Keratinocyte (primary cell): ENCODE measurements around the gene ADGRA3. TPM values are rescaled to one million over a fixed set of nuclear protein-coding genes. Genes with fewer than 3 reads are reported as not detected.

Experiments used
- DNase-seq: peaks from one replicate; pipeline ENCODE4 v3.0.0-alpha.2; 2011; ENCODE audit warnings: low read depth, missing footprints, low spot score
- FAIRE-seq: peaks from 2 replicates; lab custom pipeline; 2011; peaks lifted over from hg19 to GRCh38; lab: Jason Lieb, UNC
- H2AFZ ChIP-seq: 2 replicates; pipeline ENCODE4 v1.6.0; 2012; ENCODE audit warnings: low read length, control low read depth, inconsistent platforms; ENCODE audit not compliant: control insufficient read depth
- H3K27ac ChIP-seq: 2 replicates; pipeline ENCODE4 v1.5.1; 2011; ENCODE audit warnings: low read length; ENCODE audit not compliant: control insufficient read depth, insufficient read depth
- H3K27me3 ChIP-seq: 3 replicates; pipeline ENCODE4 v1.6.0; 2011; ENCODE audit warnings: low read length; ENCODE audit not compliant: control insufficient read depth, insufficient read depth; ENCODE audit errors: extremely low read depth
- H3K36me3 ChIP-seq, 2 experiments: 2 replicates in 1 of 2; 3 replicates in 1 of 2; pipeline ENCODE4 v1.5.1; 2011; ENCODE audit warnings: low read length in 2 of 2, mild to moderate bottlenecking in 1 of 2; ENCODE audit not compliant: control insufficient read depth in 2 of 2, insufficient read depth in 2 of 2; ENCODE audit errors: extremely low read depth in 1 of 2
- H3K4me1 ChIP-seq: 3 replicates; pipeline ENCODE4 v1.5.1; 2011; ENCODE audit warnings: low read length; ENCODE audit not compliant: control insufficient read depth, insufficient read depth; ENCODE audit errors: extremely low read depth
- H3K4me2 ChIP-seq: 3 replicates; pipeline ENCODE4 v1.6.0; 2011; ENCODE audit warnings: low read depth, low read length; ENCODE audit not compliant: control insufficient read depth, insufficient read depth; ENCODE audit errors: extremely low read depth
- H3K4me3 ChIP-seq, 3 experiments: fragments of 200-600 bp in 1 of 3; sonication (generic) in 1 of 3; 2 replicates in 2 of 3; 3 replicates in 1 of 3; pipeline ENCODE4 v1.5.1; 2011 to 2016; ENCODE audit warnings: low read length in 3 of 3, mild to moderate bottlenecking in 3 of 3, control low read depth in 2 of 3, inconsistent platforms in 1 of 3, low read depth in 1 of 3, mixed read lengths in 1 of 3, mixed run types in 1 of 3, moderate library complexity in 1 of 3; ENCODE audit not compliant: control insufficient read depth in 2 of 3, insufficient read depth in 2 of 3; ENCODE audit errors: extremely low read depth in 1 of 3
- H3K79me2 ChIP-seq: 2 replicates; pipeline ENCODE4 v1.6.0; 2012; ENCODE audit warnings: low read length; ENCODE audit not compliant: control insufficient read depth, insufficient read depth
- H3K9ac ChIP-seq: 3 replicates; pipeline ENCODE4 v1.6.0; 2011; ENCODE audit warnings: low read length; ENCODE audit not compliant: control insufficient read depth, insufficient read depth; ENCODE audit errors: extremely low read depth
- H3K9me1 ChIP-seq: 3 replicates; pipeline ENCODE4 v1.6.0; 2011; ENCODE audit warnings: low read length; ENCODE audit not compliant: control insufficient read depth, insufficient read depth; ENCODE audit errors: extremely low read depth
- H3K9me3 ChIP-seq: 2 replicates; pipeline ENCODE4 v1.5.1; 2012; ENCODE audit warnings: low read depth, low read length; ENCODE audit not compliant: control insufficient read depth
- H4K20me1 ChIP-seq: 3 replicates; pipeline ENCODE4 v1.6.0; 2011; ENCODE audit warnings: low read length; ENCODE audit not compliant: control insufficient read depth, insufficient read depth; ENCODE audit errors: extremely low read depth
- EZH2 ChIP-seq: IDR thresholded peaks from one replicate; pipeline ENCODE4 v1.6.1; 2012; ENCODE audit warnings: inconsistent platforms, mild to moderate bottlenecking, low read length, moderate library complexity
- dilution Hi-C: fragments of 300-500 bp; cut with MboI; formaldehyde crosslinking; loops from one replicate; pipeline ENCODE4 v1.7.0; 2020; ENCODE audit warnings: low sequenced_read_pairs; ENCODE audit not compliant: extremely low pct_ligation_motif_present
- polyA plus RNA-seq, 5 experiments: library from polyadenylated mRNA; depleted of rRNA in 3 of 5; stranded (reverse) in 3 of 5; stranded (forward) in 1 of 5; unstranded in 1 of 5; fragments of >200 nt; gene quantifications; 1 replicate in 1 of 5; 2 replicates in 3 of 5; 3 replicates in 1 of 5; pipeline versions ENCODE4 v1.2.1 to v1.2.3, GENCODE V29; 2011 to 2012; ENCODE audit warnings: missing spikeins in 2 of 5, low read depth in 1 of 5, low replicate concordance in 1 of 5
- TF ChIP-seq, protein P1 (sequence below), 3 experiments: IDR thresholded peaks in 1 of 3; conservative IDR thresholded peaks in 1 of 3; optimal IDR thresholded peaks in 1 of 3; 2 replicates in 2 of 3; 3 replicates in 1 of 3; pipeline versions ENCODE3 to v1.5.1; 2011; ENCODE audit warnings: low read length in 3 of 3, mild to moderate bottlenecking in 3 of 3, moderate library complexity in 2 of 3, control low read depth in 1 of 3, inconsistent platforms in 1 of 3; ENCODE audit not compliant: insufficient read depth in 2 of 3; ENCODE audit errors: extremely low read depth in 1 of 3

The ADGRA3 gene
- polyA plus RNA-seq, 1 donor (not counting 4 experiments of a cell fraction or from before 2014, with no cell fraction given) = 38.7 TPM

DNA sequence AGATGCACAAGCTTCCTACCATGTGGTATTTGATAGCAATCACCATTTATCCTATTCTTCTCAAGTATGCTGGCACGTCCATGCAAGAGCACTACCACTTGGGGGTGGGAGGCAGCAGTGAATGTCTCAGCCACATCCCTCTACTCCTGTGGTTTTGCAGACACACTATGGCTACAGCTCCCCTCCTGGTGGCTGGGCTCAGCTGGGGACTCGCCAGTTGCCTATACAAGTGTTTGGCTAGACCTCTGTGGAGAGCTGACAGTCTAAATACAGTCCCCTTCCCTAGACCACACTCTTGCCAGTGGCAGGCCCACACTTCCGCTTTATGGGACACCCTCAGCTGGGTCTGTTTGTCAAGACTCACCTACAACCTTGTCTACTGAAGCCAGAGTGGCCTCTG is 53.2 kb downstream of the ADGRA3 start:
- no peak overlapping the region for H2AFZ ChIP-seq
- no peaks in the 10 kb centered on the region for H3K27me3 ChIP-seq
- H3K9ac ChIP-seq = no peak overlapping the region
- no peak overlapping the region for H3K4me2 ChIP-seq
- H3K9me1 ChIP-seq = no peaks in the 10 kb centered on the region
- no peaks in the 10 kb centered on the region for H3K9me3 ChIP-seq
- FAIRE-seq (no peak), DNase-seq (no peak)
- H3K79me2 ChIP-seq = peaks cover 36% of the 10 kb centered on the region
- H3K36me3 ChIP-seq = peaks cover 4 to 6% of the 10 kb centered on the region in 2 experiments
- dilution Hi-C loops = no loop called here
- H3K27ac ChIP-seq = no peak overlapping the region
- no peaks in the 10 kb centered on the region for H4K20me1 ChIP-seq
- H3K4me3 ChIP-seq = no peak overlapping the region
- no peak for TF ChIP-seq EZH2
- TF ChIP-seq, protein P1, sequence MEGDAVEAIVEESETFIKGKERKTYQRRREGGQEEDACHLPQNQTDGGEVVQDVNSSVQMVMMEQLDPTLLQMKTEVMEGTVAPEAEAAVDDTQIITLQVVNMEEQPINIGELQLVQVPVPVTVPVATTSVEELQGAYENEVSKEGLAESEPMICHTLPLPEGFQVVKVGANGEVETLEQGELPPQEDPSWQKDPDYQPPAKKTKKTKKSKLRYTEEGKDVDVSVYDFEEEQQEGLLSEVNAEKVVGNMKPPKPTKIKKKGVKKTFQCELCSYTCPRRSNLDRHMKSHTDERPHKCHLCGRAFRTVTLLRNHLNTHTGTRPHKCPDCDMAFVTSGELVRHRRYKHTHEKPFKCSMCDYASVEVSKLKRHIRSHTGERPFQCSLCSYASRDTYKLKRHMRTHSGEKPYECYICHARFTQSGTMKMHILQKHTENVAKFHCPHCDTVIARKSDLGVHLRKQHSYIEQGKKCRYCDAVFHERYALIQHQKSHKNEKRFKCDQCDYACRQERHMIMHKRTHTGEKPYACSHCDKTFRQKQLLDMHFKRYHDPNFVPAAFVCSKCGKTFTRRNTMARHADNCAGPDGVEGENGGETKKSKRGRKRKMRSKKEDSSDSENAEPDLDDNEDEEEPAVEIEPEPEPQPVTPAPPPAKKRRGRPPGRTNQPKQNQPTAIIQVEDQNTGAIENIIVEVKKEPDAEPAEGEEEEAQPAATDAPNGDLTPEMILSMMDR (optimal IDR thresholded peaks at IDR 0.05 in 1 of 3, IDR thresholded peaks at IDR 0.05 in 1 of 3, conservative IDR thresholded peaks at IDR 0.05 in 1 of 3; ENCODE audit: extremely low read depth in 1 of 3, insufficient read depth in 2 of 3, low read length in 3 of 3) = peak in 1 of 3 experiments; percentile 25
- H3K4me1 ChIP-seq = peaks cover 3% of the 10 kb centered on the region

DNA sequence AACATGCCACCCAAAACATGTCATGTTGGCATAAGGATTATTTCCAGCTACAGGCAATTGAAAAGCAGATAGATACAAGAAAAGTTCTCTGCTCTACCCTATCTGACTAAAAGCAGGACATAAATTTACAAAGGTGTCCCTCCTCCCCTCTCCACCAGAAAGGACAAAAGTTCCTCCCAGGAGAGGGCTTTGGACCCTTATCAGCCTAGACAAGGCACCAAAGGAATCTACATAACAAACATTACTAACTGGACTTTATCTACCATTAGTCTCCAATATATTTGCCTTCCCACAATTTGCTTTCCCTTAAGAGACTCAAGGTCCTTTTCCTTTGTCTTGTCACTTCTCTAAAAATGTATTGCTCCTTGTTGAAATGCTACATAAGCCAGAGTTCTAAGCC is 55.6 kb downstream of the ADGRA3 start:
- Histone ChIP-seq H3K27me3 (no peaks in the 10 kb centered on the region), H3K9me1 (no peaks in the 10 kb centered on the region), H3K79me2 (peaks cover 25% of the 10 kb centered on the region), H4K20me1 (no peaks in the 10 kb centered on the region), H3K4me1 (peaks cover 3% of the 10 kb centered on the region), H3K9ac (no peak overlapping the region), H3K9me3 (no peaks in the 10 kb centered on the region), H3K4me3 (no peak overlapping the region), H2AFZ (no peak overlapping the region), H3K27ac (no peak overlapping the region), H3K4me2 (no peak overlapping the region), H3K36me3 (peaks cover 3 to 7% of the 10 kb centered on the region in 2 experiments)
- FAIRE-seq (no peak), DNase-seq (no peak)
- TF ChIP-seq, protein P1 (optimal IDR thresholded peaks at IDR 0.05 in 1 of 3, IDR thresholded peaks at IDR 0.05 in 1 of 3, conservative IDR thresholded peaks at IDR 0.05 in 1 of 3; ENCODE audit: extremely low read depth in 1 of 3, insufficient read depth in 2 of 3, low read length in 3 of 3) = no peak
- TF ChIP-seq EZH2 = no peak
- dilution Hi-C loops = no loop called here
